ENCODE results near the gene TLK1. TPM values are rescaled to one million over a fixed set of nuclear protein-coding genes. Genes with fewer than 3 reads are reported as not detected.

TLK1 gene
- total RNA-seq, 6 experiments from 2014 or later, result 18.4 to 40.2 (median 29.0) TPM

GRCh38 chr2:171013851-171014250 is 146.8 kb downstream of the TLK1 start:
- Histone ChIP-seq H3K36me3 (peaks cover 0 to 18% (median 1%) of the 10 kb centered on the region in 4 donors), H3K9me3 (no peaks in the 10 kb centered on the region), H3K27ac (no peak overlapping the region), H3K27me3 (no peaks in the 10 kb centered on the region), H3K4me3 (no peak overlapping the region), H3K4me1 (no peaks in the 10 kb centered on the region)
- DNase-seq (no peak), ATAC-seq (no peak)
- TF ChIP-seq POLR2A (IDR thresholded peaks at IDR 0.05), result no peak
- no peak for TF ChIP-seq CTCF (IDR thresholded peaks at IDR 0.05)
- intact Hi-C loops (cut with DNase I), result no loop called here
- WGBS (ENCODE audit: insufficient coverage, low coverage, low lambda C conversion rate, missing lambda C conversion rate), result 94% methylated on average over 1 of the region's 1 CpG

GRCh38 chr2:171009386-171009785 is 151.3 kb downstream of the TLK1 start:
- intact Hi-C loops (cut with DNase I), result no loop called here
- no peak for TF ChIP-seq CTCF (IDR thresholded peaks at IDR 0.05)
- no peak for TF ChIP-seq POLR2A (IDR thresholded peaks at IDR 0.05)
- ATAC-seq (no peak), DNase-seq (no peak)
- Histone ChIP-seq H3K4me1 (no peaks in the 10 kb centered on the region), H3K27ac (no peak overlapping the region), H3K4me3 (no peak overlapping the region), H3K9me3 (no peaks in the 10 kb centered on the region), H3K36me3 (peaks cover 0 to 39% (median 11%) of the 10 kb centered on the region in 4 donors), H3K27me3 (no peaks in the 10 kb centered on the region)
- 83% methylated on average over 1 of the region's 4 CpGs for WGBS (ENCODE audit: insufficient coverage, low coverage, low lambda C conversion rate, missing lambda C conversion rate)

GRCh38 chr2:171008550-171009205 is 152.0 kb downstream of the TLK1 start:
- Histone ChIP-seq H3K4me1 (no peaks in the 10 kb centered on the region), H3K4me3 (no peak overlapping the region), H3K27me3 (no peaks in the 10 kb centered on the region), H3K9me3 (no peaks in the 10 kb centered on the region), H3K36me3 (peaks cover 0 to 37% (median 12%) of the 10 kb centered on the region in 4 donors), H3K27ac (no peak overlapping the region)
- ATAC-seq (no peak), DNase-seq (no peak)
- intact Hi-C loops (cut with DNase I), result no loop called here
- no peak for TF ChIP-seq CTCF (IDR thresholded peaks at IDR 0.05)
- TF ChIP-seq POLR2A (IDR thresholded peaks at IDR 0.05), result no peak
- WGBS (ENCODE audit: insufficient coverage, low coverage, low lambda C conversion rate, missing lambda C conversion rate), result 62% methylated on average over 2 of the region's 2 CpGs

GRCh38 chr2:171004833-171005232 is 155.9 kb downstream of the TLK1 start:
- DNase-seq (no peak), ATAC-seq (no peak)
- Histone ChIP-seq H3K27ac (no peak overlapping the region), H3K4me3 (no peak overlapping the region), H3K27me3 (no peaks in the 10 kb centered on the region), H3K36me3 (peaks cover 0 to 36% (median 12%) of the 10 kb centered on the region in 4 donors), H3K9me3 (no peaks in the 10 kb centered on the region), H3K4me1 (no peaks in the 10 kb centered on the region)
- 91% methylated on average over 2 of the region's 2 CpGs for WGBS (ENCODE audit: insufficient coverage, low coverage, low lambda C conversion rate, missing lambda C conversion rate)
- intact Hi-C loops (cut with DNase I), result no loop called here
- TF ChIP-seq CTCF (IDR thresholded peaks at IDR 0.05), result no peak
- TF ChIP-seq POLR2A (IDR thresholded peaks at IDR 0.05), result no peak

All from right lobe of liver (tissue), 6 donors.